Measurements from ENCODE around the gene MAP3K6.

MAP3K6 gene

DNA sequence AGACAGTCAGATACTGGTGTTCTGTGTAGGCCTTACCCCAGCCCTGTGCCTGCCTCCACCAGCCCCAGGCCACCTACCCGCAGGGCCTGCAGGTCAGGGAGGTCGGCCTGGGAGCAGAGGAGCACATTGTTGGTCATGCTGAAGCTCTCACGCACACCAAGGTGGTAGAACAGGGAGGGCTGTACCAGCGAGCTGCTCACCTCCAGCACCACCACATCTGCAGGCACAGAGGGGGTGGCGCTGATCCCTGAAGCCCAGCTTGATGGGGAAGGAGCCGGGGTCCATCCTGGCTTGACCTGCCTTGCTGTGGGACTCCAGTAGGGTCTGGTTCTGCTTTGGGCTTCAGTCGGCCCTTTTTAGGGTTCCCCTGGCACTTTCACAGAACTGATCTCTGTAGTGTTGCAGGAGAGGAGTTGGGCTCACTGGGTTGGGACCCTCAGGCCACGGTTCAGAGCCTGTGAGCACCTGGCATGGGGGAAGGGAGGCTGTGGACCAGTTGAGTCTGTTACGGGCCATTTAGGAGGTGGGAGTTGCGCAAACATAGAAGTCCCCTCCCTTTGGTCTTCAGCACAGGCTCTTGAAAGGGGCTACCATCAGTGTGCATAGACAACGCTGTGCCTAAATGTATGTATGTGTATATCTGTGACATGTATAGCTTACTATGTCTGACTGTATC is 1.9 kb downstream of the MAP3K6 start:
- DNase-seq (ENCODE audit: low read depth) = no peak
- H3K4me3 ChIP-seq (ENCODE audit: low read depth, low read length) = no peak overlapping the region
- TF ChIP-seq, protein P1, sequence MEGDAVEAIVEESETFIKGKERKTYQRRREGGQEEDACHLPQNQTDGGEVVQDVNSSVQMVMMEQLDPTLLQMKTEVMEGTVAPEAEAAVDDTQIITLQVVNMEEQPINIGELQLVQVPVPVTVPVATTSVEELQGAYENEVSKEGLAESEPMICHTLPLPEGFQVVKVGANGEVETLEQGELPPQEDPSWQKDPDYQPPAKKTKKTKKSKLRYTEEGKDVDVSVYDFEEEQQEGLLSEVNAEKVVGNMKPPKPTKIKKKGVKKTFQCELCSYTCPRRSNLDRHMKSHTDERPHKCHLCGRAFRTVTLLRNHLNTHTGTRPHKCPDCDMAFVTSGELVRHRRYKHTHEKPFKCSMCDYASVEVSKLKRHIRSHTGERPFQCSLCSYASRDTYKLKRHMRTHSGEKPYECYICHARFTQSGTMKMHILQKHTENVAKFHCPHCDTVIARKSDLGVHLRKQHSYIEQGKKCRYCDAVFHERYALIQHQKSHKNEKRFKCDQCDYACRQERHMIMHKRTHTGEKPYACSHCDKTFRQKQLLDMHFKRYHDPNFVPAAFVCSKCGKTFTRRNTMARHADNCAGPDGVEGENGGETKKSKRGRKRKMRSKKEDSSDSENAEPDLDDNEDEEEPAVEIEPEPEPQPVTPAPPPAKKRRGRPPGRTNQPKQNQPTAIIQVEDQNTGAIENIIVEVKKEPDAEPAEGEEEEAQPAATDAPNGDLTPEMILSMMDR (IDR thresholded peaks at IDR 0.05; ENCODE audit: insufficient read depth, low read depth, low read length, missing control alignments) = no peak

DNA sequence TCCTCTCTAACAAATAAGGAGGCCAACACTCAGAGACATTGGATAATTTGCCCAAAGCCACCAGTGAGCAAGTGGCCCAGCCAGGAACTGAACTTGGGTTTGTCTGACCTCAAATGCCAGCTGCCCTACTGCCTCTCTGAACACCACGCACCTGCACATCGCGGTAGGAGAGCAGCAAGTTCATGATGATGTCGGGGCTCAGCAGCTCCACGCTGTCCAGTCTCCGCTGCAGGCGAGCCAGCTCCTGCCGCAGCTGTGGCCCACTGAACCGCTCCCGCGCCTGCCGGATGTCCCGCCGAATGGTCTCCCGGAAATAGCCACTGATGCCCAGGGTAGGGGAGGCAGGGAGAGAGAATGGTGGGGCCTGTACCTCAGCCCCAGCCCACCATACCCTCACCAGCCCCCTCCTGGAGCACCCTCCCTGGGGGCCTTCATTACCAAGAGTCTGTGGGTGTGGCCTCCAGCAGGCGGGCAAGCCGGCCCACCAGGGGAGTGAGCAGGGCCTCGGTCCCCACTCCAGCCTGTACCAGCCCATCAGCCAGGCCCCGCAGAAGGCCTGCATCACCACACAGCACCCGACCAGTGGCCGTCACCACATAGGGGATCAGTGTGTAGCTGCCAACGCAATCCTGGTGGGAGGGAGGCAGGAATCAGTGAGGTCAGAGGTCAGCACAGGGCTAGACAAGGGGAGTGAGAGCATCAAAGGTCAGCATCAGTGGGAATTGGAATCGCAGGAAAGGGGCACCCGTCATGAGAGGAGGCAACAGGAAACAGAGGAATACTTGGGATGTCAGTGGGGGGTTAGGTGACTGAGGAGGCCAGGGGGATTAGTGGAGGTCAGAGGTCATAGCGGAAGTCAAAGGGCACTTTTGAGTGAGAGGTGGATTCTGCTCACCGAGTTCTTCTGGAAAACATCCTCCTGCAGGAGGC is 2.7 kb downstream of the MAP3K6 start:
- no peak overlapping the region for H3K4me3 ChIP-seq (ENCODE audit: low read depth, low read length)
- DNase-seq (ENCODE audit: low read depth) = no peak
- TF ChIP-seq, protein P1 (IDR thresholded peaks at IDR 0.05; ENCODE audit: insufficient read depth, low read depth, low read length, missing control alignments) = no peak

DNA sequence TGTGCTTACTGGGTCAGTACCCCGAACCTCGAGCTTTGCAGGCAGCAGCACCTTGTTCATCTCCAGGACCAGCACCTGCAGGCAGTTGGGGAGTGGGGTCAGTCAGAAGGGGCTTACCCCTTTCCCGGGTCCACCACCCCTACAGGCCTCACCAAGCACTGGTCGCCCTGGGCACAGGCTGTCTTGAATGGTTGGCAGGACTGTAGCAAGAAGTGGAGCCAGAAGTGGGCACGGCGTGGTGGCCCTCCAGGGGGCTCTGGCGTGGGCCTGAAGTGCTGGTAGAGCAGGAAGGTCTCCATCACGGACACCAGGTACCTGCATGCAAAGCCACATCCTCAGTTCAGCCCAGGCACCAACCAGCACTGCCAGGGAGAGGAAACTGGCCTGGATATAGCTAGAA is 5.2 kb downstream of the MAP3K6 start:
- TF ChIP-seq, protein P1 (IDR thresholded peaks at IDR 0.05; ENCODE audit: insufficient read depth, low read depth, low read length, missing control alignments) = no peak
- no peak overlapping the region for H3K4me3 ChIP-seq (ENCODE audit: low read depth, low read length)
- DNase-seq (ENCODE audit: low read depth) = no peak

DNA sequence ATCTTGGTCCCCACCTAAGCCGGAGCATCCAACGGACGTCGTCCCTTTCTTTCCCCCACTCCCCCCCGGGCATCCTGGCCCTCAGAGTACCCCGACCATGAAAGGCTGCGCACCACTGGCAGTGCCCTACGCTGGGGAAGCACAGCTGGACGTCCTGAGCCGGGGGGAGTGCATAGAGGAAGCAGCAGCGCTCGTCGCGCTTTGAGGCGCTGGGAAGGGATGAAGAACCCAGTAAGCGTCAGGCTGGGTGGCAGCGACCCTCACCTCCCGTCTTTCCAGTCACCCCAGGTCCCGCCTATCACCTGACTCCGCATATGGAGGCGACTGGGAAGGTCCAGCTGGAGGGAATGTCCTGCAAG is 5.7 kb downstream of the MAP3K6 start:
- DNase-seq (ENCODE audit: low read depth) = no peak
- TF ChIP-seq, protein P1 (IDR thresholded peaks at IDR 0.05; ENCODE audit: insufficient read depth, low read depth, low read length, missing control alignments) = no peak
- no peak overlapping the region for H3K4me3 ChIP-seq (ENCODE audit: low read depth, low read length)

DNA sequence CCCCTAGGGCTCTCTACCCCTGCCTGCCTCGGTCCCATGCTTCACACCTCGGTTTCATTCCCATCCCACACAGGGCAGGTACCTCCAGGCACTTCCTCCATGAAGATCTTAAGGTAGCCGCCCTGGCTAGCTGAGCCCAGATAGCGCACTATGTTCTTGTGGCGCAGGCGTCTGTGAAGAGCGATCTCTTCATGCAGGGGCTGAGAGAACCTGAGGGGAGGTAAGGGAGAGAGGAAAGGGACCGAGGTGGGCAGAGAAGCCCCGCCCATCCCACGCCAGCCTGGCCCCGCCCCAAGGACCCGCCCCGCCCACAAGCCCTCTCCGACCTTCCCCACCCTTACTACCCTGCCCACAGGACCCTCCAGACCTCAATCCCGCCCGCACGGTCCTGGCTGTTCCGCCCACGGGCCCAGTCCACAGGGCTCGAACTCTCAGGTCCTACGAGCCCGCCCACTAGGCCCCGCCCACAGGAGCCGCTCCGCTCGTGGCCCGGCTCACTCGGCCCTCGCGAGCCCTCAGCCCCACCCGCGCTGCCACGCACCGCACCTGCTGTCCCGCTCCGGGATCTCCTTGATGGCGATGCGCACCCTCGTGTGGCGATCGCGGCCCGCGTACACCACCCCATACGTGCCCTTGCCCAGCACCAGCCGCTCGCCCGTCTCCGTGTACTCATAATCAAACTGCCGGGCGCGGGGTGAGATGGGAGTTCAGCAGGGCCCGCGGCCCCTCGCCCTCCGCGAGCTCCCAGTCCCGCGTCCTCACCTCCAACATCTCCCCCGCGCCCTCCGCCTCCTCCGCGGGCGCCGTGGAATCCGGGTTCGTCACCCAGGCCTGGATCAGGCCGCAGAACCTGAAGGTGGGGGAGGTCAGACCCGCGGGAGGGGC is 6.4 kb downstream of the MAP3K6 start:
- H3K4me3 ChIP-seq (ENCODE audit: low read depth, low read length) = peak overlapping the region; percentile 17; the same call in 1 of the 2 replicates
- peak; percentile 42 for DNase-seq (ENCODE audit: low read depth)
- TF ChIP-seq, protein P1 (IDR thresholded peaks at IDR 0.05; ENCODE audit: insufficient read depth, low read depth, low read length, missing control alignments) = no peak

DNA sequence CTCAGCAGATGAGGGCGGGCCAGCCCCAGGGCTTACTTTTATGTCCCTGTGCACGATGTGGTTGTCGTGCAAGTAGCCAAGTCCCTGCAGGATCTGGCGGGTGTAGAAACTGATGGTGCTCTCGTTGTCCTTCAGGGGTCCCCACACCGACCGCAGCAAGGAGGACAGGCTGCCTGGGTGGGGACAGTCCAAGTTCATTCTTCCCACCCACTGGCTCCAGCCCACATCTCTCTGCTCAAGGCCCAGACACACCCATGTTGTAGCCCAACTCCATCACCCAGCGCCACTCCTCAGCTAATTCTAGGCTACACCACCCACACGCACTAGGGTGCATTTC is 7.0 kb downstream of the MAP3K6 start:
- TF ChIP-seq, protein P1 (IDR thresholded peaks at IDR 0.05; ENCODE audit: insufficient read depth, low read depth, low read length, missing control alignments) = no peak
- no peak overlapping the region for H3K4me3 ChIP-seq (ENCODE audit: low read depth, low read length)
- DNase-seq (ENCODE audit: low read depth) = no peak
